Mesendoderm (in vitro differentiated cells): ENCODE measurements around the gene HTATIP2.
A peak's percentile ranks its signal among the peaks of the same experiment; 100 is the strongest.

Source experiments
- DNase-seq: peaks from one replicate; pipeline ENCODE4 v3.0.0; 2013
- H2AK5ac ChIP-seq: 2 replicates; pipeline ENCODE4 v1.6.1; 2013; ENCODE audit warnings: low read length, inconsistent platforms
- H2BK120ac ChIP-seq: 2 replicates; pipeline ENCODE4 v1.6.1; 2013; ENCODE audit warnings: low read depth, mild to moderate bottlenecking, low read length, moderate library complexity, mixed read lengths
- H2BK15ac ChIP-seq: replicated peaks from 2 replicates; pipeline ENCODE4 v1.6.1; 2013; ENCODE audit warnings: low read depth, mild to moderate bottlenecking, moderate library complexity
- H2BK5ac ChIP-seq: 2 replicates; pipeline ENCODE4 v1.6.1; 2013; ENCODE audit warnings: low read length, inconsistent platforms
- H3K18ac ChIP-seq: 2 replicates; pipeline ENCODE4 v1.6.1; 2013; ENCODE audit warnings: mild to moderate bottlenecking, low read length, mixed read lengths
- H3K23ac ChIP-seq: one replicate; pipeline ENCODE4 v1.6.1; 2013; ENCODE audit warnings: low read length
- H3K27ac ChIP-seq: 2 replicates; pipeline ENCODE4 v1.5.1; 2013; ENCODE audit warnings: low read depth, mild to moderate bottlenecking, inconsistent platforms, low read length, moderate library complexity
- H3K27me3 ChIP-seq: 2 replicates; pipeline ENCODE4 v1.6.1; 2013; ENCODE audit warnings: low read length, control low read depth, mild to moderate bottlenecking, inconsistent platforms; ENCODE audit not compliant: insufficient read depth, poor library complexity
- H3K36me3 ChIP-seq: 2 replicates; pipeline ENCODE4 v1.6.1; 2013; ENCODE audit warnings: low read length, inconsistent platforms; ENCODE audit not compliant: control insufficient read depth, insufficient read depth
- H3K4ac ChIP-seq: one replicate; pipeline ENCODE4 v1.6.1; 2013; ENCODE audit warnings: low read depth, mild to moderate bottlenecking, low read length, moderate library complexity
- H3K4me1 ChIP-seq: 2 replicates; pipeline ENCODE4 v1.6.1; 2013; ENCODE audit warnings: low read depth, low read length, inconsistent platforms; ENCODE audit not compliant: control insufficient read depth
- H3K4me2 ChIP-seq: 2 replicates; pipeline ENCODE4 v1.6.1; 2013; ENCODE audit warnings: low read length
- H3K4me3 ChIP-seq: 2 replicates; pipeline ENCODE4 v1.5.1; 2013; ENCODE audit warnings: mild to moderate bottlenecking, low read length
- H3K56ac ChIP-seq: one replicate; pipeline ENCODE4 v1.6.1; 2013; ENCODE audit warnings: low read length
- H3K79me1 ChIP-seq: 2 replicates; pipeline ENCODE4 v1.6.1; 2013; ENCODE audit warnings: low read length, inconsistent platforms
- H3K79me2 ChIP-seq: 2 replicates; pipeline ENCODE4 v1.6.1; 2013; ENCODE audit warnings: mild to moderate bottlenecking, low read length; ENCODE audit not compliant: control insufficient read depth, insufficient read depth
- H3K9ac ChIP-seq: 2 replicates; pipeline ENCODE4 v1.6.1; 2013; ENCODE audit warnings: low read length, inconsistent platforms
- H4K5ac ChIP-seq: one replicate; pipeline ENCODE4 v1.6.1; 2013; ENCODE audit warnings: low read length
- H4K8ac ChIP-seq: one replicate; pipeline ENCODE4 v1.6.1; 2013; ENCODE audit warnings: low read depth, mild to moderate bottlenecking, control low read depth, low read length, moderate library complexity
- WGBS: extraction: QIAGEN DNeasy Blood & Tissue Kit; methylation state at CpG from one replicate; pipeline ENCODE4 v1.1.7; 2013; ENCODE audit warnings: low lambda C conversion rate, missing lambda C conversion rate; ENCODE audit not compliant: insufficient coverage; ENCODE audit errors: extremely low coverage; 5-methylcytosine and 5-hydroxymethylcytosine counted together

Gene HTATIP2

GRCh38 chr11:20406484-20406883 is 43.0 kb downstream of the HTATIP2 start:
- H3K4me2 ChIP-seq: no peak overlapping the region
- no peak overlapping the region for H2BK5ac ChIP-seq
- no peaks in the 10 kb centered on the region for H3K79me1 ChIP-seq
- no peak overlapping the region for H3K9ac ChIP-seq
- no peak overlapping the region for H3K23ac ChIP-seq
- no peak overlapping the region for H3K27ac ChIP-seq
- H3K4me3 ChIP-seq: no peak overlapping the region
- H4K5ac ChIP-seq: no peak overlapping the region
- H3K27me3 ChIP-seq: no peaks in the 10 kb centered on the region
- H3K18ac ChIP-seq: no peak overlapping the region
- H2BK120ac ChIP-seq: no peak overlapping the region
- no peak overlapping the region for H4K8ac ChIP-seq
- no peak overlapping the region for H3K56ac ChIP-seq
- no peak for DNase-seq
- no peak overlapping the region for H2AK5ac ChIP-seq
- no peak overlapping the region for H2BK15ac ChIP-seq
- H3K36me3 ChIP-seq: no peaks in the 10 kb centered on the region
- H3K4ac ChIP-seq: no peak overlapping the region
- no peaks in the 10 kb centered on the region for H3K79me2 ChIP-seq
- no peaks in the 10 kb centered on the region for H3K4me1 ChIP-seq

GRCh38 chr11:20407344-20407743 is 43.8 kb downstream of the HTATIP2 start:
- H2BK5ac ChIP-seq: no peak overlapping the region
- no peaks in the 10 kb centered on the region for H3K27me3 ChIP-seq
- H3K4me3 ChIP-seq: no peak overlapping the region
- H3K79me1 ChIP-seq: no peaks in the 10 kb centered on the region
- no peak overlapping the region for H3K23ac ChIP-seq
- no peak overlapping the region for H2BK15ac ChIP-seq
- H3K79me2 ChIP-seq: no peaks in the 10 kb centered on the region
- no peak for DNase-seq
- no peak overlapping the region for H4K8ac ChIP-seq
- no peak overlapping the region for H3K27ac ChIP-seq
- no peak overlapping the region for H4K5ac ChIP-seq
- H3K18ac ChIP-seq: no peak overlapping the region
- no peak overlapping the region for H2AK5ac ChIP-seq
- WGBS: no CpG with 5 or more reads among the region's 3 CpGs
- H3K4me1 ChIP-seq: no peaks in the 10 kb centered on the region
- no peak overlapping the region for H3K4ac ChIP-seq
- H3K9ac ChIP-seq: no peak overlapping the region
- no peak overlapping the region for H2BK120ac ChIP-seq
- no peak overlapping the region for H3K4me2 ChIP-seq
- H3K36me3 ChIP-seq: no peaks in the 10 kb centered on the region
- H3K56ac ChIP-seq: no peak overlapping the region

GRCh38 chr11:20415432-20415831 is 51.9 kb downstream of the HTATIP2 start:
- H3K4me1 ChIP-seq: no peaks in the 10 kb centered on the region
- no peaks in the 10 kb centered on the region for H3K79me2 ChIP-seq
- no peak overlapping the region for H4K8ac ChIP-seq
- H3K9ac ChIP-seq: no peak overlapping the region
- no peak overlapping the region for H2BK15ac ChIP-seq
- DNase-seq: no peak
- H3K4ac ChIP-seq: no peak overlapping the region
- H2BK5ac ChIP-seq: no peak overlapping the region
- no peak overlapping the region for H3K23ac ChIP-seq
- H2BK120ac ChIP-seq: no peak overlapping the region
- no peak overlapping the region for H3K4me3 ChIP-seq
- no peak overlapping the region for H3K27ac ChIP-seq
- no peaks in the 10 kb centered on the region for H3K36me3 ChIP-seq
- no peak overlapping the region for H2AK5ac ChIP-seq
- no peak overlapping the region for H4K5ac ChIP-seq
- H3K4me2 ChIP-seq: no peak overlapping the region
- H3K56ac ChIP-seq: no peak overlapping the region
- H3K79me1 ChIP-seq: no peaks in the 10 kb centered on the region
- no peak overlapping the region for H3K18ac ChIP-seq
- H3K27me3 ChIP-seq: no peaks in the 10 kb centered on the region

GRCh38 chr11:20417771-20418170 is 54.3 kb downstream of the HTATIP2 start:
- H2BK5ac ChIP-seq: no peak overlapping the region
- WGBS: no CpG with 5 or more reads among the region's 2 CpGs

GRCh38 chr11:20421946-20422345 is 58.4 kb downstream of the HTATIP2 start:
- no peak overlapping the region for H2BK120ac ChIP-seq
- DNase-seq: peak; percentile 8
- no CpG with 5 or more reads among the region's 2 CpGs for WGBS
- H4K8ac ChIP-seq: no peak overlapping the region
- no peak overlapping the region for H3K23ac ChIP-seq
- H3K4ac ChIP-seq: no peak overlapping the region
- no peaks in the 10 kb centered on the region for H3K79me2 ChIP-seq
- no peak overlapping the region for H3K4me3 ChIP-seq
- H3K36me3 ChIP-seq: no peaks in the 10 kb centered on the region
- no peak overlapping the region for H2AK5ac ChIP-seq
- H3K18ac ChIP-seq: no peak overlapping the region
- no peaks in the 10 kb centered on the region for H3K79me1 ChIP-seq
- no peaks in the 10 kb centered on the region for H3K27me3 ChIP-seq
- H2BK15ac ChIP-seq: no peak overlapping the region
- no peak overlapping the region for H3K9ac ChIP-seq
- no peaks in the 10 kb centered on the region for H3K4me1 ChIP-seq
- H3K4me2 ChIP-seq: no peak overlapping the region
- H4K5ac ChIP-seq: no peak overlapping the region
- H2BK5ac ChIP-seq: no peak overlapping the region
- H3K56ac ChIP-seq: no peak overlapping the region
- no peak overlapping the region for H3K27ac ChIP-seq

More at GRCh38 chr11:20417771-20418170, 54.3 kb downstream of the HTATIP2 start:
- Histone ChIP-seq H3K79me2 (no peaks in the 10 kb centered on the region), H3K56ac (no peak overlapping the region), H3K4me1 (no peaks in the 10 kb centered on the region), H3K9ac (no peak overlapping the region), H3K4ac (no peak overlapping the region), H3K27me3 (no peaks in the 10 kb centered on the region), H4K8ac (no peak overlapping the region), H3K4me2 (no peak overlapping the region), H3K36me3 (no peaks in the 10 kb centered on the region), H2BK120ac (no peak overlapping the region), H3K27ac (no peak overlapping the region), H2BK15ac (no peak overlapping the region), H3K18ac (no peak overlapping the region), H2AK5ac (no peak overlapping the region), H3K79me1 (no peaks in the 10 kb centered on the region), H3K23ac (no peak overlapping the region), H3K4me3 (no peak overlapping the region), H4K5ac (no peak overlapping the region)
- no peak for DNase-seq

- no peaks in the 10 kb centered on the region for H3K79me1 ChIP-seq
- no peaks in the 10 kb centered on the region for H3K27me3 ChIP-seq
- H4K8ac ChIP-seq: no peak overlapping the region
- no peaks in the 10 kb centered on the region for H3K36me3 ChIP-seq
- H3K23ac ChIP-seq: no peak overlapping the region
- no peak overlapping the region for H2AK5ac ChIP-seq
- H3K56ac ChIP-seq: no peak overlapping the region
- H2BK120ac ChIP-seq: no peak overlapping the region
- H3K4me2 ChIP-seq: no peak overlapping the region
- no peaks in the 10 kb centered on the region for H3K4me1 ChIP-seq
- no peak overlapping the region for H3K27ac ChIP-seq
- no peak overlapping the region for H3K4me3 ChIP-seq
- H3K18ac ChIP-seq: no peak overlapping the region
- WGBS: no CpG with 5 or more reads among the region's 5 CpGs
- H3K4ac ChIP-seq: no peak overlapping the region
- H4K5ac ChIP-seq: no peak overlapping the region
- no peak overlapping the region for H2BK5ac ChIP-seq
- no peaks in the 10 kb centered on the region for H3K79me2 ChIP-seq
- no peak overlapping the region for H2BK15ac ChIP-seq
- DNase-seq: no peak
- H3K9ac ChIP-seq: no peak overlapping the region
These were observed 65.7 kb downstream of the HTATIP2 start for GRCh38 chr11:20429216-20429615.
